HG02870 (cell line): Measurements from ENCODE around the gene SLC29A4.
"Not testable (repeated sequence)": the region's sequence is repeated elsewhere in the genome, so short reads cannot be mapped to it uniquely, and the experiment has no call there.

Source experiments
- ATAC-seq: cut with Tn5 transposase; IDR thresholded peaks from one replicate; pipeline ENCODE4 v1.9.1; 2021; ENCODE audit warnings: mild to moderate bottlenecking, moderate library complexity; ENCODE audit not compliant: unreplicated experiment

Gene SLC29A4

GRCh38 chr7:5274441-5274840 lies 8.3 kb upstream of the SLC29A4 start:
- no peak for ATAC-seq

GRCh38 chr7:5274985-5275431 lies 7.7 kb upstream of the SLC29A4 start:
- ATAC-seq = not testable (repeated sequence)

- ATAC-seq = not testable (repeated sequence)
Measured at GRCh38 chr7:5275510-5275909, 7.2 kb upstream of the SLC29A4 start.

- ATAC-seq = not testable (repeated sequence)
Measured at GRCh38 chr7:5276123-5276522, 6.6 kb upstream of the SLC29A4 start.

- ATAC-seq = no peak
Measured at GRCh38 chr7:5276611-5277010, 6.1 kb upstream of the SLC29A4 start.

- ATAC-seq = no peak
Measured at GRCh38 chr7:5278766-5279165, 4.0 kb upstream of the SLC29A4 start.

- ATAC-seq = no peak
Measured at GRCh38 chr7:5279734-5280133, 3.0 kb upstream of the SLC29A4 start.

- ATAC-seq = not testable (repeated sequence)
Measured at GRCh38 chr7:5281598-5282500, 894 bp upstream of the SLC29A4 start.

GRCh38 chr7:5283421-5284303 lies 919 bp downstream of the SLC29A4 start:
- ATAC-seq = no peak

- ATAC-seq = no peak
Measured at GRCh38 chr7:5284304-5285281, 1.9 kb downstream of the SLC29A4 start.

- ATAC-seq = no peak
Measured at GRCh38 chr7:5286933-5287332, 4.2 kb downstream of the SLC29A4 start.

GRCh38 chr7:5287373-5287772 lies 4.6 kb downstream of the SLC29A4 start:
- not testable (repeated sequence) for ATAC-seq

GRCh38 chr7:5287802-5288201 lies 5.1 kb downstream of the SLC29A4 start:
- no peak for ATAC-seq

- not testable (repeated sequence) for ATAC-seq
Measured at GRCh38 chr7:5288560-5288959, 5.8 kb downstream of the SLC29A4 start.

- ATAC-seq = no peak
Measured at GRCh38 chr7:5289355-5289754, 6.6 kb downstream of the SLC29A4 start.

- ATAC-seq = no peak
Measured at GRCh38 chr7:5291301-5291700, 8.6 kb downstream of the SLC29A4 start.

- ATAC-seq = not testable (repeated sequence)
Measured at GRCh38 chr7:5291711-5292335, 9.1 kb downstream of the SLC29A4 start.

GRCh38 chr7:5294169-5294987 lies 11.6 kb downstream of the SLC29A4 start:
- ATAC-seq = no peak
